Measurements from ENCODE around the gene CPS1.

CPS1 gene

GRCh38 chr2:210548031-210548430, 8.4 kb upstream of the CPS1 start:
- no peak for DNase-seq

GRCh38 chr2:210548878-210549384, 7.5 kb upstream of the CPS1 start:
- DNase-seq = no peak

DNA sequence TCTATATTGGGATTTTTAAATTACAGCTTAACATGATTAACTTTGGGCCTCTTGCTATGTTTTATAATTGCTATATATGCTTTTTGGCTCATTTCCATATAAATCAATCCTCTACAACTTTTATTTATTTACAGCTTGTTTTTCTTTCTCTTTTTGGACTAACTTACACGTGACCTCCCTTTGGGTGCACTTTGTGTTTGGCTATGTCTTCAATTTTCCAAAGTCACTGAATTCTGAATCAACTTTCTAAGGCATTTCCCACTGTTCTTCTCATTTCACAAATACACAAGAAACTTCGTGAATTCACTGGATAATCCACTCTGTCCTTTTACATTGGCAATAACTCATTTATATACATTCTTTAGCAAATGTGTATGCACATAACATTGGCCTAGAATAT, 5.4 kb upstream of the CPS1 start:
- DNase-seq = no peak

DNA sequence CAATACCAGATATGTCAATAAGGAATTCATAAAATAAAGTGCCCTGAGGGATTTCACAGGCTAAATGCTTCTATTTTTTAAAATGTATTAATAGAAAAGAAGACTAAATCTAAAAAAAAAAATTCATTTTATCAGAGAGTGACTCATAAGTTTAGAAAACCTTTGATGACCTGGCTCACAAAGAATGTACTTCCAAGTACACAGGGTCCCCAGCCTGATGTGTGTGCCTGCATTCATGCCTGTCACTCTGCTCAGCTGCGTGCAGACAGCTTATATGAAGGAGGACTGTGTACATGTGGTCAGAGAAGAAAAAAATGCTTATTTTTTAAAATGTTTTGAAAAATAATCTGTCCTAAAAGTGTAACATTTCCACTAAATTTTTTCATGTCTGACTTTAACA, 3.0 kb upstream of the CPS1 start:
- DNase-seq = no peak

DNA sequence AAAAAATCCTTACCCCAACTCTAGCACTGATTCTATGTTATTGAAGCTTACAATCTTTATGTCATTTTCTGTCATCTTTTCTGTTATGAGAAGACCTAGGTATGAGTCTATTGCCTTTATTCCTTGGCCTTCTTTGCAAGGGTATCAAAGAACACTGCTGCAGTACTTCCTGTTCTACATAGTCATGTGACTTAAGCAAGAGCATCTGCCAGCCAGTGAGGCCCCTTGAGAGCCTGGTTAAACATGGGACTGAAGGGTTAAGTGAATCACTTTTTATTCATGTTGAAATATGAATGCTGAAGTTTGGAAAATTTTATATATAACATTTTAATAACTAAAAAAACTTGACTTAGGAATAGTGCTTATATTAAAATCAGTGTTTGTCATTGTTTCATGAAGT, 844 bp upstream of the CPS1 start:
- no peak for DNase-seq

DNA sequence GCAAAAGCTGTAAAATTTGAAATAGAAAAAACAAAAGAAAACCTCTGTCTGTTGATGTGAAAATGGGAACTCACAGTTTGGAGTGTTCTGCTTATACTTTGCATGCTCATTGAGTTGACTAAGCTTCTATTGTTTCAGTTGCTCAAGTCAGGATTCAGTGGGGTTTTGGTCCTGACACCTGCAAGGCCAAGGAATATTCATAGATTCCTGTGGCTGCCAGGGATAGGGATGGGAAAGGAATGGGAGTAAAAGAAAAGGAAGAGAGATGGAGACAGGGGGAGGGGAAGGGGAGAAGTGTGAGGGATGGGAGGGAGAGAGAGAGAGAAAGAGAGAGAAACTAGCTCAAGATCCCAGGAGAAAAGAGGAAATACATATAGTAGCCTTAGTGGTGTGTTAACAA, 1.3 kb downstream of the CPS1 start:
- no peak for DNase-seq

- DNase-seq = no peak
These were observed 2.3 kb downstream of the CPS1 start for GRCh38 chr2:210558708-210559107.

DNA sequence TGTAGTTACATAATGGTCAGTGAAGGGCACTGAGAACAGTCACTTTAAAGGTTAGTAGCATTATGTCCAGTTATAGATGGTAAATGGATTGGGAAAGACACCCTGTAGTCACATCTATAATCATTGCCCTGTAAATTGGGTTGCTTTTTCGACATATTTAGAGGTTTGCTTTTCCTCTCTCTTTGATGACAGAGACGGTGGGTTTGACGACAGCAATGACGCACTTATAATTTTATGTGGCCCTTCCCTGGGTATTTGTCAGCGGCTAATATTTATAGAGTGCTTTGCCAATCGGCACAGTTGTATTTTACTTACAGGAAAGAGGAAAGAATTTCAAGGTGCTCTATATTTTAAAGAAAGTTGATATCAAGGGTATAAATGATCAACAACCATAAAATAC, 2.8 kb downstream of the CPS1 start:
- no peak for DNase-seq

- no peak for DNase-seq
These were observed 5.1 kb downstream of the CPS1 start for GRCh38 chr2:210561475-210561874.

- DNase-seq = no peak
These were observed 5.7 kb downstream of the CPS1 start for GRCh38 chr2:210562091-210562490.

GRCh38 chr2:210562502-210563080, 6.2 kb downstream of the CPS1 start:
- no peak for DNase-seq

DNA sequence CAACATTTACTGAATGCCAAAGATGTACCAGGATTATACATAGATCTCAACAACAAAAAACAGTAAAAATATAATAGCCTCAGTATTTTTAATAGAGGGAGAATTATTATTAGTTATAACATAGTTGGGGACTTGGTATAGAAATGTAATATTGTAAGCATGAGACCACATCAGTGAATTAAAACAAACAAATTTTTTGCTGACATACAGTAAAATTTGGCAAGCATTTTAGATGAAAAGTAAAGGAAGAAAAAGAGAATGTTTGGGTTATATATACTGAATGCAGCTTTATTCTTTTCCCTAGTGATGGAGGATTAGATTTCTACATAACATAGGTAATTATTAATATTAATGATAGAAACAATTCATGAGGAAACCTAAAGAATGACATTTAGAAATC, 10.9 kb downstream of the CPS1 start:
- no peak for DNase-seq

DNA sequence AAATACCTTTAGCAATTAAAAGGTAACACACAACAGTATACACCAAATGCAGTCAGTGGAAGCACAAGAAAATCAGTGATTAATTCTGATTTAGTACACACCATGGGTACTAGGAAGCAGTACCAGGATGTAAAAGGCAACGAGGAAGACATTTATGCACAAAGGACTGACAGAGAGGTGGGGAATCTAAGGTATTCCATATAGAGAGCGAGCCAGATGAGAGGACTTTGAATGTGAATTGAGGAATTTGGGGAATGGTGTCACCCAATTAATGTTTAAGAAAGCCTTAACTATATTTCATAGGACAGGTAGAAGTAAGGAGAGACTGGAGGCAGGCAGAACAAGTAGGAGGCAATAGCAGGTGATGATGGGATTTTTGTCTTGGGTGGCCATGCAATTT, 11.7 kb downstream of the CPS1 start:
- no peak for DNase-seq

DNA sequence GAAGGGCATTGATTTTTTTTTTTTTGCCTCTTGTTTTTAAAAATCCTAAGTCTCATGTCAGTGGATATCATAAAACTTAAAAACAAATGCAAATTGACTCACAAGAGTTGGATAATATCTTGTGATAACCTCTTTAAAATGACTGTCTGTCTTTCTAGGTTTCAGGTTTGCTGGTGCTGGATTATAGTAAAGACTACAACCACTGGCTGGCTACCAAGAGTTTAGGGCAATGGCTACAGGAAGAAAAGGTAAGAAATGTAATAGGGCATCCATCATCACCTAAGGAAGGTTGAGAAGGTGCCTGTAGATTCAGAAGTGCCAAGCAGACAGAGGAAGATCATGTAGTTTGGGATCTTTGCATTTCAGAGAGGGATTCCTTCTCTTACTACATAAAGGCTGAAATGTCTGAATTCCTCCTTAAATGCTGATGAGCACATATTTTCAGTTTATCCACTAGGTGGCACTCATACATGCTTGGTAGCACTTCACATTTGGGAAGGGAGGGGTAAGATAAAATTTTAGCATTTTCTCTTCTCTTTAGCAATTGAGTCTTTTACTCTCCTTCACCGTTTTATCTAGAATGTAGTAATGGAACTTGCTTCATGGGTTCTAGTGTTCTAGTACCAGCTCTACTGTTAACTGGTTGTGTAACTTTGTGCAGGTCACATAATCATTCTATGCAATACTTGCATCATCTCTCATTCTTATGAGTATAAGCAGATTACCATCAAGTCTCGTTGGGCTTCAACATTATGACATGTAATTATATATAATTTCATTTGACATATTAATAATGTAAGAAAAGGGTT, 21.1 kb downstream of the CPS1 start:
- DNase-seq = peak; percentile 36

- DNase-seq = no peak
These were observed 28.4 kb downstream of the CPS1 start for GRCh38 chr2:210584834-210585233.

DNA sequence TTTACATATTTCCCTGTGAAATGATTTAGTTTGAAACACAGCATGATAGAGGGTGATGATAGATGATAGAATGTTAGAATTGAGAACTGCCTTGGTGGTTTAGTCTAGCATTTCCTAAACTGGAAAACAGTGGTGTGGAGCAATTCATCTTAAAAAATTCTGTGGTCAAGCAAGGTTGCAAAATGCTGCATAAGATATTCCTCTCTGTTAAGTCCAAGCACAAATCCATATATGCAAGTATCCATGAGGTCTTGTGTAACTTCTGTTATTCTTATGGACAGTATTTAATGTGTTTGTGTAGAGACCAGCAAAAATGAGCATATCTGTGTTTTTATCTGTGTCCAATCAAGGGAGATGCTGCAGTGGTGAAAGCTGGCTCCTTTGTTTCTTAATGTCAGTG, 30.0 kb downstream of the CPS1 start:
- no peak for DNase-seq

DNA sequence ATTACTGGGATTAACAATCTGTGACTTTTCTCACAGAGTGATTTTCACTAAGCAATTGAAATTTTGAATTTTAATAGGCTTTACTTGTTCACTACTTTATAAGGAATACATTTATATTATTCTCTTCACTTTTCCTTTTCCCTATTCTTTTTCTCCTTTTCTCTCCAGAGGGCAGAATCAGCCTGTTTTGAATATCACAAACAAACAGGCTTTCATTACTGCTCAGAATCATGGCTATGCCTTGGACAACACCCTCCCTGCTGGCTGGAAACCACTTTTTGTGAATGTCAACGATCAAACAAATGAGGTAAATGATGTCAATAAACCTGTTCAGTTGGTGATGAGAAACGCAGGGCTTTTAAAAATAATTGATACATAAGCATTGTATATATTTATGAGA, 35.3 kb downstream of the CPS1 start:
- DNase-seq = no peak

DNA sequence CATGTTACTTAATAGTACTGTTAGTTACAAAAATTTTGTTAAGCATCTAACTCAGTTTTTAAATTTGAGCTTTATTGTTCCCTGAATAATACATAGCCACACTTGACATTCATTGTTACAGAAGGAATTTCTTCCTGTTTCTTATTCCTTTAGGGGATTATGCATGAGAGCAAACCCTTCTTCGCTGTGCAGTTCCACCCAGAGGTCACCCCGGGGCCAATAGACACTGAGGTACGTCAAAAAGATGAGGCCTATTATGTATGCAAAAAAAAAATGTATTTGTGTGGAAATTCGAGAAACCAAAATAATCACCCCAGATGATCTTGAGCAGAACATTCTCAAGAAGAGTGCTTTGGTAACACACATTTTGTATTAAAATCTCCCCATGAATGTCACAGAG, 36.3 kb downstream of the CPS1 start:
- no peak for DNase-seq

DNA sequence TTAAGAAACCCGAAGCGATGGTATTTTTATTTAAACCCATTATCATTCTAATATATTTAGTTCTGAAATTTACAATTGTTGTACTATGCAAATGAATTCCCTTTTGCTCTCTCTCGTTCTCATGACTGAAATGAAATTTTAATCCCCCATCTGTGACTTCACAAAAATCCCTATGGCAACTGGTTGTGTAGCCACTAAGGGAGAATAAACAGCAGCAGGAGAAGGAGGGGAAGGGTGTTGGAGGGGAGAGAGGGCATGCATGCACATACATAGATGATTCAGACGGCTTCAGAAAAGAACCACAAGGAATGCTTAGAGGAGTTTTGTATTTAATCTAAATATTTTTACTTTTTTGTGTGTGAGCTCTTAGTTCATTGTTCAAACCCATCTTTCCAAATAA, 36.8 kb downstream of the CPS1 start:
- no peak for DNase-seq

GRCh38 chr2:210598219-210598618, 41.8 kb downstream of the CPS1 start:
- no peak for DNase-seq

GRCh38 chr2:210599476-210599875, 43.1 kb downstream of the CPS1 start:
- no peak for DNase-seq

DNA sequence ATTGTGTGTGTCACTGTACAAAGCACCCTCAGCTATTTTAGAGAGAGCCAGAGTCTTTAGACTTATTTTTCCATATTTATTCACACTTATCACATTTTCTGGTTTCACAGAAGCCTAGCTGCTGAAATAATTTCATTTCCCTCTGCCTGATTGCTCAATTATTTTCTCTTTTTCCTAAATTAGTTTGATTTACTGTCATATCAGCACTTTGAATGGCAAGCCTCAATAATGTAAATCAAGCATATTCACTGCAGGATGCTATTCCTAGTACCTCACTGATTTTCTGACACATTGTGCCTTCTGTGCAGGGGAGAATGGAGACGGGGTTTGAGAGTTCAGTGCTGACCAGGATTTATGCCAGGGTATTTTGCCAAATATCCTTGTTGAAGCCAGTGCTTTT, 48.3 kb downstream of the CPS1 start:
- DNase-seq = no peak

DNA sequence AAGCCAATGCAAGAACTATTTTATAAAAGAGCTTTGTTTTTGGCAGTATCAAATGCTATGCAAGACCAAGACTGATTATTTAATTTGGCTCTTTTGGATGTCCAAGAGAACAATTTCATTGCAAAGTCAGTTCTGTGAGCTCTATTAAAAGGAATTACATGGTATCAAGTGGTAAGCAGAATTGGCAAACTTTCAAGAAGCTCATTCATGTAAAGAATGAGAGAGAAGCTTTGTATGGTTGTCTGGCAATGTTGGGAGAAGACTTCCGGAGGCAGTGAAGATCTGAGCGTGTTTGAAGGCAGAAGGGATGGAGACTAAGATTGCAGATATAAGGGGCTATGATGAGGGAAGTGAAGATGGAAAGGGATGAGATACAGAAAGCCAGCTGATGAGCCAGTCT, 49.6 kb downstream of the CPS1 start:
- DNase-seq = no peak

GRCh38 chr2:210611466-210611865, 55.1 kb downstream of the CPS1 start:
- DNase-seq = no peak

DNA sequence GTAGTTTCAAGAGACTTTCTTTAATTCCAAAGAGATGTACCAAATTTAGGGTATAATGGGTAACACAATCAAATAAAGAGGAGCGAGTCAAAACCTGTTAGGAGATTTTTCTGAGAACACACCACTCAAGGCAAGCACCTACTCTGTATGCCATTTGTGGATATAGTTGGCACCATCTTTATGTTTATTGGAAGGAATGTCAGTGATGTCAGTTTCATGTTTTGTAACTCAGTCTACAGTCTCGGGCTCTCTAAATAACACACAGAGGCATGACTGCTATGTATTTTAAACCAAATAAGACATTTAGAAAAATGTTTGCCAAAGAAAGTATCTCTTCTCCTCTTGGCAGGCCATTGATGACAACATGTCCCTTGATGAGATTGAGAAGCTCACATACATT, 59.7 kb downstream of the CPS1 start:
- DNase-seq = no peak
